HG02943 (cell line): ENCODE measurements around the gene KRT38.
"Not testable (repeated sequence)": the region's sequence is repeated elsewhere in the genome, so short reads cannot be mapped to it uniquely, and the experiment has no call there.

Experiments
- ATAC-seq: cut with Tn5 transposase; IDR thresholded peaks from one replicate; pipeline ENCODE4 v1.9.1; 2021; ENCODE audit warnings: mild to moderate bottlenecking, low read depth, moderate library complexity; ENCODE audit not compliant: unreplicated experiment

Gene KRT38

GRCh38 chr17:41463746-41464145 lies 23.0 kb upstream of the KRT38 start:
- no peak for ATAC-seq

GRCh38 chr17:41462705-41463104 lies 21.9 kb upstream of the KRT38 start:
- ATAC-seq: no peak

GRCh38 chr17:41457676-41458075 lies 16.9 kb upstream of the KRT38 start:
- ATAC-seq: no peak

DNA sequence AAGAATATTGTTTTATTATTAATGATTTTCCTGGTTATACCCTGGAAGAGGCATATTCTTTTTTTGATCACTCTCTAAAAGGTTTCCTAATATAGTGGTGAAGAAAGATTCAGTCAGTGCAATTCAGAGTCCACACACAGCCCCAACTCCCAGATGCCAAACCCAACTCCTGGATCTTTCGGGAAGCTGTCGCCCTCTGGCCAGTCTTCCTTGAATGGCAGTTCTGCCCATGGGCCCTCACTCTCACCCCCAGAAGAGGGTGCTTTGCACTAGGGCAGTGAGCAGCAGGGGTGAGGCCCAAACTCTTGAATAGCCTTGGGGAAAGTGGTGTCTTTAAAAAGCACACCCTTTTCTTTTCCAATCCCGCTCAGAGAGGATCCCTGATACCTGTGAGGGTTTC lies 15.4 kb upstream of the KRT38 start:
- no peak for ATAC-seq

DNA sequence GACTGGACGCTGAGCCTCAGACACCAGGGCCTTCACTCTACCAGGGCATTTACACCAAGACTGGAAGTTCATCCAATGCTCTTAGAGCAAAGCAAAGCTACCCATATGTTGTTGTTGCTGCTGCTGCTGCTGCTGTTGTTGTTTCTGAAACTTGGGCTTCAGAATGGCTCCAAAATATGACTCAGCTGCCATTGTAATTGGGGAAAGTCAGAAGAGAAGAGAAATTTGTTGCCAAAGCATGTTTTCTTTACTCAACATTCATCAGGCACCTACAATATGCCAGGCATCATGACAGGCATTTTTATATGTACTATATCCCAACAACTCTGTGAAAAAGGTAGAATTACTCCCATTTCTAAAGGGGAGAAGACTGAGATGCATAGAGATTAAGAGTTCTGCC lies 14.5 kb upstream of the KRT38 start:
- ATAC-seq: no peak

GRCh38 chr17:41453066-41453465 lies 12.3 kb upstream of the KRT38 start:
- ATAC-seq: no peak

DNA sequence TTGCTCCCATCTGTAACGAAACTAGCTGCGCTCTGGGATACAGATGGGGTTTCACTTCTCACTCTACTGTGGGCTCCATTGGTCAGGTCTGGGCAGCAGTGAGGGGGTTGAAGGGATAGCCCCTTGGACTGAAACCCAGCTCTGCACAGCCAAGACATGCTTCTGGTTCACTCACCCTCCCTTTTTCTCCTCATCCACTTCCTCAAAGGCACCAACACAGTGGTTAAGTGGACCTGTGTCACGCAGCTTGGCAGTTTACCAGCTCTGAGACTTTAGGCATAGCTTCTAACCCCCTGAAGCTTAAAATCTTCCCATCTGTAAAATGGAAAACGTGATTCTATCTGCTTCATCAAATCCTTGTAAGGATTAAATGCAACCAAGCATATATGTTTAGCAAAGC lies 11.5 kb upstream of the KRT38 start:
- no peak for ATAC-seq

GRCh38 chr17:41451154-41451728 lies 10.5 kb upstream of the KRT38 start:
- ATAC-seq: no peak

DNA sequence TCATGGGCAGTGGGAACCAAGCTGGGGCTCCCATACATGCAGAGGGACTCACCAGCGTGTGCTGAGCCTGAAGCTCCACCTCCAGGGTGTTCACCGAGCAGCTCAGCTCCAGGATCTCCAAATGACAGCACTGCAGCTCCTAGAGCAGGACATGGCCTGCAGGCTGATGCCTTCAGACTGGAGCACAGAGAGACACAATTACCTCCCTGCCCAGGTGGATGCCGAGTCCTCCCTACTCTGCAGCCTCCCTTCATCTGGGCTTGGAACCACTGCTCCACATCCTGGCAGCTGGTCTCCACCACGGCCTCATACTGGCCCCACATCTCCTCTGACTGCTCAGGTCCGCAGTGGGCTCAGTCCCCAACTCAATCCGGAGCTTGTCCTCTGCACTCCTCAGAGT lies 8.2 kb upstream of the KRT38 start:
- no peak for ATAC-seq

- ATAC-seq: no peak
Measured at GRCh38 chr17:41448506-41448905, 7.7 kb upstream of the KRT38 start.

GRCh38 chr17:41446806-41447205 lies 6.0 kb upstream of the KRT38 start:
- ATAC-seq: no peak

DNA sequence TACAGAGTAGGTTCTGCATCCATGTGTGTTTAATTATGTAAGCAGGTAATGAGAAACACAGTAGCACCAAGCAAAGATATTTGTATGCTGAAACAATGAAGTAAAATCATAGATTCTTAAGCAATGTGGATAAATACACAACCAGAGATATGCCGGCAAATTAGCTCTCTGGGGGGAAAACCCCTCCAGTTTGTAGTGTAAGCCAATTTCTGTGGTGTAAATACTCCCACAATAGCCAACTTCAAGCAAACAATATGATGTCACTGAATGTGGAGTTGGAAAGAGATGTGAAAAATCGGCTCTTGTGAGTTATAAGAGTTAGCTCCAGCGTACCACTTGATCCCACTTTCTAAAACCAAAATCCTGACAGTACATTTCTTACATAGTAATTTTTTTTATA lies 3.9 kb upstream of the KRT38 start:
- no peak for ATAC-seq

GRCh38 chr17:41444186-41444585 lies 3.4 kb upstream of the KRT38 start:
- ATAC-seq: no peak

GRCh38 chr17:41442739-41443138 lies 2.0 kb upstream of the KRT38 start:
- ATAC-seq: no peak

GRCh38 chr17:41439375-41439774 lies 1.4 kb downstream of the KRT38 start:
- no peak for ATAC-seq

- ATAC-seq: no peak
Measured at GRCh38 chr17:41437769-41438168, 3.0 kb downstream of the KRT38 start.

DNA sequence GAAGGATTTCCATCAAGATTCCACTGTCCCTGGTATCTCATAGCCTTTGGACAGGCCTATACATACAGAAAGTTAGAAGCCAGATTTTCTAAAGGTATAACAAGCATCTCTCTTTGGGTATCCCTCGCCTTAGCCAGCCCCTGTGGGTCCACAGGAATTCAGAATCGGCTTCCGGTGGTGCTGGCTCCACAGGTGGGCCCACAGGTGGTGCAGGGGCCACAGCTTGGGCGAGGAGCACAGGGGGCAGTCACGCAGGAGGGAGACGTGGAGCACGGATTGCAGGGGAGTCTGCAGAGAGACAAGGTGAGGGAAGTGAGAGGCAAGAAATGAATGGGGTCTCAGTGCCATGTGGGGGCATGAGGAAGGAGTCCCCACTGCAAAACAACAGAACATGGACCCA lies 3.5 kb downstream of the KRT38 start:
- ATAC-seq: no peak

GRCh38 chr17:41434415-41434814 lies 6.4 kb downstream of the KRT38 start:
- ATAC-seq: no peak

- no peak for ATAC-seq
Measured at GRCh38 chr17:41434005-41434404, 6.8 kb downstream of the KRT38 start.

DNA sequence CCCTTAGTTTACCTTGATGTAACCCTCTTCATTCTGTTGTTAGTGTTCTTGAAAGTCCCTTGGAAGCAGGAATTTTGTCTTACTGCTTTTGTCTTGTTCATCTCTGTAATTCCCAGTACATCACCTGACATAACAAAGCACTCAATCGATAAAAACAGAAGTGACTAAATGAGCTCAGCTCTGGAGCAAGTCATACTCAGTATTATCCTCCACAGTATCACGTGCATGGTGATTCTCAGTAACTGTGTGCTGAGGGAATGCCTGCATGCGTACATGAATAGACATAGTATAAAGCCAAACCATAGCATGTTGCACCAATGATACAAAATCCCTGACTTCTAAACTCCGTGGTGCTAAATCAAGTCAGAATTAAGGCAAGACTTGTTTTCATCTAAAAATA lies 7.2 kb downstream of the KRT38 start:
- ATAC-seq: no peak

DNA sequence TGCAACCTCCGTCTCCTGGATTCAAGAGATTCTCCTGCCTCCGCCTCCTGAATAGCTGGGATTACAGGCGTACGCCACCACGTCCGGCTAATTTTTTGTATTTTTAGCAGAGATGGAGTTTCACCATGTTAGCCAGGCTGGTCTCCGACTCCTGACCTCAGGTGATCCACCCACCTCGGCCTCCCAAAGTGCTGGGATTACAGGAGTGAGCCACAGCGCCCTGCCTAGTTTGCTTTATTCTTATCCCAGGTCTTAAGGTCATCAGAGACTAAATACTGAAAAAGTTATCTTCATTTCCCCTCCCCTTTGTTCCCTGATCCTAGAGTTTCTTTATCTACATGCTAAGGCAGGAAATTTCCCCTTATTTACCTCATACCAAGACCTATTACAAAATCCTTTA lies 10.4 kb downstream of the KRT38 start:
- ATAC-seq: not testable (repeated sequence)

- no peak for ATAC-seq
Measured at GRCh38 chr17:41429667-41430066, 11.1 kb downstream of the KRT38 start.

GRCh38 chr17:41428591-41429291 lies 12.0 kb downstream of the KRT38 start:
- no peak for ATAC-seq
